Astrocyte of the hippocampus (primary cell): ENCODE data around the gene PXT1.

Experiments used
- DNase-seq: peaks from one replicate; pipeline ENCODE4 v3.0.0; 2011; ENCODE audit warnings: low read depth, low spot score

PXT1 gene

GRCh38 chr6:36389353-36389752 lies 53.3 kb downstream of the PXT1 start:
- DNase-seq = no peak

- peak; percentile 50 for DNase-seq
Measured at GRCh38 chr6:36387440-36388303, 55.0 kb downstream of the PXT1 start, which contains the start of gene ETV7. Gene ETV7 (minus strand): TSS chr6:36387669. CDS start chr6:36387541, 128 bp downstream.

- DNase-seq = peak; percentile 74
Measured at GRCh38 chr6:36386495-36387439, 55.9 kb downstream of the PXT1 start.

GRCh38 chr6:36384095-36384494 lies 58.6 kb downstream of the PXT1 start:
- no peak for DNase-seq

GRCh38 chr6:36383606-36384005 lies 59.0 kb downstream of the PXT1 start:
- no peak for DNase-seq

- no peak for DNase-seq
Measured at GRCh38 chr6:36382976-36383375, 59.7 kb downstream of the PXT1 start.

GRCh38 chr6:36381502-36382389 lies 60.9 kb downstream of the PXT1 start:
- peak; percentile 57 for DNase-seq

GRCh38 chr6:36380166-36380565 lies 62.5 kb downstream of the PXT1 start:
- DNase-seq = no peak

GRCh38 chr6:36378936-36379335 lies 63.7 kb downstream of the PXT1 start:
- no peak for DNase-seq

GRCh38 chr6:36378243-36378920 lies 64.3 kb downstream of the PXT1 start:
- no peak for DNase-seq

- no peak for DNase-seq
Measured at GRCh38 chr6:36377594-36377993, 65.1 kb downstream of the PXT1 start.

GRCh38 chr6:36376742-36377141 lies 65.9 kb downstream of the PXT1 start:
- DNase-seq = no peak

GRCh38 chr6:36376183-36376582 lies 66.5 kb downstream of the PXT1 start:
- no peak for DNase-seq

GRCh38 chr6:36375644-36376155 lies 67.0 kb downstream of the PXT1 start:
- no peak for DNase-seq

GRCh38 chr6:36374972-36375371 lies 67.7 kb downstream of the PXT1 start:
- peak; percentile 40 for DNase-seq

GRCh38 chr6:36374194-36374593 lies 68.5 kb downstream of the PXT1 start:
- no peak for DNase-seq

GRCh38 chr6:36373368-36374019 lies 69.2 kb downstream of the PXT1 start:
- no peak for DNase-seq

GRCh38 chr6:36372088-36372487 lies 70.6 kb downstream of the PXT1 start:
- DNase-seq = no peak

- DNase-seq = no peak
Measured at GRCh38 chr6:36371211-36371610, 71.4 kb downstream of the PXT1 start.

- no peak for DNase-seq
Measured at GRCh38 chr6:36370638-36371037, 72.0 kb downstream of the PXT1 start.
